Stimulated activated CD8-positive, alpha-beta memory T cell treated with anti-CD3 and anti-CD28 coated beads, Interleukin-12 subunit alpha, Interleukin-12 subunit beta, amount 100 ng/mL, for 24 hours (primary cell): Measurements from ENCODE around the gene YPEL1.
"Not testable (repeated sequence)": the region's sequence is repeated elsewhere in the genome, so short reads cannot be mapped to it uniquely, and the experiment has no call there.

Experiments
- DNase-seq: peaks from one replicate; pipeline ENCODE4 v3.0.0-alpha.2; 2020; ENCODE audit errors: extremely low read depth

The YPEL1 gene

GRCh38 chr22:21699643-21700042, 36.0 kb downstream of the YPEL1 start:
- DNase-seq = no peak

GRCh38 chr22:21698430-21699329, 36.9 kb downstream of the YPEL1 start:
- DNase-seq = no peak

- DNase-seq = no peak
Observed at GRCh38 chr22:21697880-21698279, 37.7 kb downstream of the YPEL1 start.

GRCh38 chr22:21697021-21697771, 38.4 kb downstream of the YPEL1 start:
- DNase-seq = no peak

- no peak for DNase-seq
Observed at GRCh38 chr22:21696115-21696514, 39.5 kb downstream of the YPEL1 start.

- DNase-seq = no peak
Observed at GRCh38 chr22:21695430-21696085, 40.0 kb downstream of the YPEL1 start.

GRCh38 chr22:21694795-21695429, 40.7 kb downstream of the YPEL1 start:
- DNase-seq = no peak

- DNase-seq = no peak
Observed at GRCh38 chr22:21694394-21694793, 41.2 kb downstream of the YPEL1 start.

GRCh38 chr22:21693999-21694341, 41.6 kb downstream of the YPEL1 start:
- no peak for DNase-seq

GRCh38 chr22:21693333-21693998, 42.1 kb downstream of the YPEL1 start:
- no peak for DNase-seq

GRCh38 chr22:21692856-21693255, 42.7 kb downstream of the YPEL1 start:
- not testable (repeated sequence) for DNase-seq

- DNase-seq = no peak
Observed at GRCh38 chr22:21691816-21692215, 43.8 kb downstream of the YPEL1 start.

- no peak for DNase-seq
Observed at GRCh38 chr22:21690401-21690801, 45.2 kb downstream of the YPEL1 start.

GRCh38 chr22:21688706-21689381, 46.8 kb downstream of the YPEL1 start:
- no peak for DNase-seq

GRCh38 chr22:21688341-21688705, 47.3 kb downstream of the YPEL1 start:
- no peak for DNase-seq

- no peak for DNase-seq
Observed at GRCh38 chr22:21687685-21688259, 47.8 kb downstream of the YPEL1 start.

- no peak for DNase-seq
Observed at GRCh38 chr22:21686634-21687393, 48.8 kb downstream of the YPEL1 start.

- no peak for DNase-seq
Observed at GRCh38 chr22:21686193-21686608, 49.4 kb downstream of the YPEL1 start.

GRCh38 chr22:21685164-21685513, 50.5 kb downstream of the YPEL1 start:
- no peak for DNase-seq
